SIG-M5 treated with dmso at 0.1 percent for 504 hours (cell line): ENCODE measurements around the gene BIRC7.
"Not testable (repeated sequence)": the region's sequence is repeated elsewhere in the genome, so short reads cannot be mapped to it uniquely, and the experiment has no call there.

ENCODE experiments used
- DNase-seq: peaks from one replicate; lab custom pipeline; 2025; ENCODE audit not compliant: unreplicated experiment; lab: John Stamatoyannopoulos, UW

Gene BIRC7

GRCh38 chr20:63246490-63247288 is 11.0 kb downstream of the BIRC7 start:
- no peak for DNase-seq

- DNase-seq = no peak
These were observed 12.0 kb downstream of the BIRC7 start for GRCh38 chr20:63247671-63248228.

DNA sequence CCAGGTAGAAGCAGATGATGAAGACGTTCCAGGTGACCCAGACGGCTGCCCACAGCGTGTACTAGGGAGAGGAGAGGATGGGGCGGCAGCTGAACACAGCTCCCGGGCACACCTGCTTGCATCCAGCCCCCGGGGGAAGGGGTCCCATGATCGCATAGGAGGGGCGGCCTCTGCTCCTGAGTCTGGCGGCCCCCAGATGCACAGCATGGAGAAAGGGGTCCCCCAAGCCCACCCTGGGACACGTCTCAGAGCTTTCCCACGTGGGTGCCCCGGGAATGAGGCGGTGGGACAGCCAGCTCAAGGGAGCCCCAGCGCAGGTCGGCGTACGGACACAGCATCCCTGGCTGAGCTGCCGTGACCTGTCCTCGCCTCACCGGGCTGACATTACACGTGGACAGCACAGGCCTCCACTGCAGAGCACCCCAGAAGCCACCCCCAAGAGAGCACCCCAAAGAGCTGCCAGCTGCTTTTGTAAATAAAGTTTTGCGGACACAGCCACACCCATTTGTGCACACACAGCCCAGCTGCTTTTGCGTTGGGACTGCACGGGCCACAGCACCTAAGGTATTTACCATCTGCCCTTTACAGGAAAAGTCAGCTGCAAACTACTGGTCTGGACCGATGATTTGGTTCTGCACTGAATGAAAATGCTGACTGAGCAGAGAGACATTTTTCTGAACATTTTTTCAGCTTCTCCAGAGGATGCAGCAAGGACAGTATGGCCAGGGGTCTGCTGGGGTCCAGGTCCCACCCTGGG is 13.3 kb downstream of the BIRC7 start:
- no peak for DNase-seq

DNA sequence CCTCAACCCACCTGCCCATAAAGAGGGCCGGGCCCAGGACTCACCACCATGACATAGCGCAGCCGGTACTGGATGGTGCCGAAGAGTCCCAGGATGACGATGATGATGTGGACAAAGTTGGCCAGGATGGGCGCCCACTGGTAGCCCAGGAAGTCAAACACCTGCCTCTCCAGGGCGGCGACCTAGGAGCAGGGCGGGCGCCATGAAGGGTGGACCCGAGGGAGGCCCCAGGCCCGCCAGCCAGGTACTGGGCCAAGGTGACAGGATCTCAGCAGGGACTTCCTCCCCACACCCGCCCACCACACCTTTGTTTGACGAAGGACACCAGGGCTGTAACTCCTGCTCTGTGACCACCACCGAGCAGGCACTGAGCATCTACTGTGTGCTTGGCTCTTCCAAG is 14.2 kb downstream of the BIRC7 start:
- DNase-seq = no peak

DNA sequence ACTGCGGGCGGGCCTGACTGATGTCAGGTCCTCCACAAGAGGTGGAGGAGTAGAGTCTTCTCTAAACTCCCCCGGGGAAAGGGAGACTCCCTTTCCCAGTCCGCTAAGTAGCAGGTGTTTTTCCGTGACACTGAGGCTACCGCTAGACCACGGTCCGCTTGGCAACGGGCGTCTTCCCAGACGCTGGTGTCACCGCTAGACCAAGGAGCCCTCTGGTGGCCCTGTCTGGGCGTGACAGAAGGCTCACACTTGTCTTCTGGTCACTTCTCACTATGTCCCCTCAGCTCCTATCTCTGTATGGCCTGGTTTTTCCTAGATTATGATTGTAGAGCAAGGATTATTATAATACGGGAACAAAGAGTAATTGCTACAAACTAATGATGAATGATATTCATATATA is 15.6 kb downstream of the BIRC7 start:
- DNase-seq = not testable (repeated sequence)

DNA sequence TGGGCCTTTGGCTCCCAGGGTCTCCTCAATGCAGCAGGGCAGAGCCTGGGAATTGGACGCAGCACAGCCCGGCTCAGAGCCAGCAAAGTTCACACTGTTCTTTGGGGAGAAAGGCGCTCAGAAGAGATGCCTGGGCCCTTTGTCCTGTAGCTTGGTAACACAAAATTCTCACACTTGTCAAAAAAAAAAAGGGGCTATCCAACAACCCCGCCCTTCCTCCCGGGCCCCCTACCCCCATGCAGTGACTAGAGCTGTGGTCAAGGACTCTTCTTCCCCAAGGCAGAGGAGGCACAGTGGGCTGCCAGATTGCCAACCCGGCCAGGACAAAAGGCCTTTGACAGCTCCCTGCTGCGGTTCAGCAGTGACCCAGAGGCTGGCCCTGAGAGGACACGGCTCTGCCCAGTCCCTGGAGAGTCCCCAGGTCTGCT is 16.6 kb downstream of the BIRC7 start:
- no peak for DNase-seq

DNA sequence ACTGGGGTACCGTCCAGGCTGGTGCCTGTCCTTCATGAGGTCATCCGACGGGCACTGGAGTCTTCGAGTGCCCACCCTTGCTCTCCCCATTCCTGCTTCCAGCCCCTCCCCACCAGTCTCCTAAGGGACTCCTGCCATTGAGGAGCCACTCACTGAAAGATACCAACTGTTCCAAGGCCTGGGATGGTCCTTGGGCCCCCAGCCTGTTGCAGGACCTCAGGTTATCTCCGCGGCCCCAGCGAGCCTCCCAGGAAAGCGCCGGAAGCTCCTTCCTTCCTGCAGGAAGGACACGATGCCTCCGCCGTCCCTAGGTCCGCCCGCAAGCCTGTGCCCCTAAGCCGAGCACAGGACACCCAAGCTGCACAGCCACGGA is 17.3 kb downstream of the BIRC7 start:
- no peak for DNase-seq

- DNase-seq = no peak
These were observed 17.9 kb downstream of the BIRC7 start for GRCh38 chr20:63253438-63254231.

GRCh38 chr20:63254232-63254605 is 18.5 kb downstream of the BIRC7 start, which contains the start of gene NKAIN4:
NKAIN4 (minus strand) TSS chr20:63254463; CDS start chr20:63254450, 13 bp downstream.
- no peak for DNase-seq

- DNase-seq = no peak
These were observed 19.1 kb downstream of the BIRC7 start for GRCh38 chr20:63254606-63255384.

DNA sequence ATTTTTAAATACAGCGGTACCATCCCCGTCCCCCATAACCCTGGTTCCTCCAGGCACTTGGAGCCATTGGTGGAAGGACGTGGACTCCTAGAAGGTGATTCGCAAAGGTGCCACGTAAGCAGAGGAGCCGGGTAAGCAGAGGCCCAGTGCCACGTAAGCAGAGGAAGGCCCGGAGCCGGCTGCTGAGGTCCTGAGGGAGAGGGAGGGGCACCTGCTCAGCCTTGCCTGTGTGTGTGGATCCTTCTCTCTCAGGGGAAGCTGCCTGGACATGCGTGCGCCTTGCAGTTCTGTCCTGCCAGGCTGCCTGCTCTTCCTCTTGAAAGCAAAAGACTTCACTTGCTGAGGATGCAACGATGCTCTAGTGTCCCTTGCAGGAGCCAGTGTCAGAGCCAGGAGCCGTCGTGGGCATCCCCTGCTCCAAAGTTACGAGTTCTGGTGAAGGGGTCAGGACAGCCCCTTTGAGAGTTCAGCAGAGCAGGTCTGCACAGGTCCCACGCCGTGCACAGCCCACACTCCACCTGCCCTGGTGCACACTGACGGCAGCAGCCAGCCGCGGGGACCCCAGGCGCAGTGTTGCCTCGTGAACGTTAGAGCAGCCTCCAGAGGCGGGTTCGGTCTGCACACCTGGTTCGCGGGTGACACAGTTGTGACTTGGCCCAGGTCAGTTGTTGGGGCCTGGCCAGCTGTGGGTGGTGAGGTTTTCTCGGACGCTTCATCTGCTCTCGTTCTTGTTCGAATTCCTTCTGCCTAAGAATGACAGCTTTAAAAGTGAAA is 20.4 kb downstream of the BIRC7 start:
- DNase-seq = no peak

- DNase-seq = no peak
These were observed 21.2 kb downstream of the BIRC7 start for GRCh38 chr20:63256954-63257353.

DNA sequence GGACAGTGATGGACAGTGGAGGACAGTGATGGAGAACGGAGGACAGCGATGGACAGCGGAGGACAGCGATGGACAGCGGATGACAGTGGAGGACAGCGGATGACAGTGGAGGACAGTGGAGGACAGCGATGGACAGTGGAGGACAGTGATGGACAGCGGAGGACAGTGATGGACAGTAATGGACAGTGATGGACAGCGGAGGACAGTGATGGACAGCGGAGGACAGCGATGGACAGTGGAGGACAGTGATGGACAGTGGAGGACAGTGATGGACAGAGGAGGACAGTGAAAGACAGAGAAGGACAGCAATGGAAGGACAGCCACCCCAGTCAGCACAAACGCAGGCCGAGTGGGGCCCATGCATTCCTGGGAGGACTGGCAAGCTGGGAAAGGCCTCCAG is 21.9 kb downstream of the BIRC7 start:
- no peak for DNase-seq

- DNase-seq = no peak
These were observed 23.1 kb downstream of the BIRC7 start for GRCh38 chr20:63258781-63259180.

GRCh38 chr20:63259734-63260460 is 24.2 kb downstream of the BIRC7 start:
- DNase-seq = no peak

DNA sequence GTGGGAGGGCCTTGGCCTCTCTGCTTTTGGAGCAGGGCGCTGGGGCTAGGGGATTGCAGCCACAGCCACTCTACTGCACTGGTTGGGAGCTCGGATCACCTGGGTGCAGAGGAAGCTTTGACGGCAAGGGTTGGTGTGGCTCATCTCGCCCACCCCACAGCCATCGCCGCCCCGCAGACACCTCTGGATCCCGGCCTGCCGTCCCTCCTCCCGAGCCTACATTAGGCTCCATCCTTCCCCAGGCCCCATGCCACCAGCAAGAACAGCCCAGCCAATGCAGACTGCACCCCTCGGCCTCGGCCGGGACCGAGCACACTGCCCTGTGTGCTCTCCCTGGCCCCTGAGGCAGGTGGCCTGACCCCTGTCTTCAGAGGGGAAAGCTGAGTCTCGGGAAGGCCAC is 24.8 kb downstream of the BIRC7 start:
- no peak for DNase-seq

DNA sequence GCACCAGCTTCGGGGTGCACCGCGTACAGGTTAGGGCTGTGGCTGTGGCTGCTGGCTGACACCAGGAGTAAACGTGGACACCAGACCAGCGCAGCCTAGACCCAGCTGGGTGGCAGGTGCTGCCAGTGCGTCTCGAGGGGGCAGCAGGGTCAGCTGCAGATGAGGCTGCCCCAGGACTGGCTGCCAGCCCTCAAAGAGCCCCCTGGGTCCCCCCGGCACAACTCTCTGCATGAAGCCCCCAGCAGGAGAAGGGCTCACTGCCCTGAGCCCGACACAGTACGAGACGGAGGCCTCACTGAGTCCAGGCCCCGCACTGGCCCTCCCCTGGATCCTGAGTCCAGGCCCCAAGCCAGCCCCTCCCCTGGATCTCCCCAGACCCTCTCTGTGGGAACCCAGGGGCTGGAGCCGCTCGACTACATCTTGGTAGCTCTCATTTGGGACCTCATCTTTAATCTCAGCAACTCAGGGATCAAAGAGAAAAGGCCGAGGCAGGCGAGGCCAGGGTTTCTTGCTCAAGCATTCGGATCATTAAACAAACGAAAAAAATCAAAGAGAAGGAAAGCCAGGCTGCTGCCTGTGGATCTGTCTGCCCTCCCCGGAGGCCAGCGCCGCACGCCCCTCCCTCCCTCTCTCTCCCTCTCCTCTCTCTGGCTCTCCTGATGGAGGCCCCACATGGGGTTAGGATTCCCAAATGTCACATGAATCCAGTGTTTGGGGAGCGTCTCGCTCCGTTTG is 25.5 kb downstream of the BIRC7 start:
- no peak for DNase-seq

GRCh38 chr20:63261795-63262528 is 26.3 kb downstream of the BIRC7 start:
- DNase-seq = no peak
